ENCODE results near the gene STXBP1. TPM values are rescaled to one million over a fixed set of nuclear protein-coding genes. Genes with fewer than 3 reads are reported as not detected.
A peak's percentile ranks its signal among the peaks of the same experiment; 100 is the strongest.
"Not testable (repeated sequence)": the region's sequence is repeated elsewhere in the genome, so short reads cannot be mapped to it uniquely, and the experiment has no call there.

STXBP1 gene
- total RNA-seq, 1 experiment from 2014 or later, result 44.0 TPM

- ChIA-PET POLR2A (ENCODE audit: unreplicated experiment) (interaction anchor here (0.6 to 1.2 kb wide), 11 partner anchors 12 to 510 kb away, joined by 3 to 8 read pairs (median 5); partner anchors contain the start of genes CDK9 and ZNF79), CTCF (interaction anchor here (1.2 kb wide), 1 partner anchor 156 kb away, joined by 3 read pairs; the partner anchor contains the start of gene TOR2A)
- peaks cover 12% of the 10 kb centered on the region; the same call in 1 of the 2 replicates for H3K79me2 ChIP-seq (ENCODE audit: low read depth)
- peak overlapping the region; percentile 96 for H3K27ac ChIP-seq
- DNase-seq, result peak; percentile 97 to 98
- no peaks in the 10 kb centered on the region for H3K9me2 ChIP-seq (ENCODE audit: insufficient read depth)
- H3F3A ChIP-seq (ENCODE audit: insufficient read depth, low read depth), result peaks cover 62% of the 10 kb centered on the region
- peak; percentile 50 for TF ChIP-seq CTCF (conservative IDR thresholded peaks at IDR 0.05)
- TF ChIP-seq EZH2 (IDR thresholded peaks at IDR 0.05; ENCODE audit: low read depth), result no peak
- H3K4me1 ChIP-seq (replicated peaks; ENCODE audit: insufficient read depth), result peaks cover 57% of the 10 kb centered on the region
- no peaks in the 10 kb centered on the region for H4K20me1 ChIP-seq (ENCODE audit: insufficient read depth)
- H3K4me2 ChIP-seq, result peak overlapping the region; percentile 94
- peaks cover 16% of the 10 kb centered on the region for H3K9me3 ChIP-seq (ENCODE audit: insufficient read depth, low read depth)
- H3K27me3 ChIP-seq (ENCODE audit: insufficient read depth, low read depth), result no peaks in the 10 kb centered on the region
- H3K4me3 ChIP-seq, result peak overlapping the region; percentile 57
- intact Hi-C loops (cut with micrococcal nuclease; ENCODE audit: unreplicated experiment), result loop anchor here (1.0 to 10.0 kb wide), 5 partner anchors 18 to 426 kb away; partner anchors contain the start of gene SLC2A8
- BruUV-seq (replicated peaks), result TSS peak; percentile 63
- peaks cover 7% of the 10 kb centered on the region; the same call in 1 of the 2 replicates for H3K36me3 ChIP-seq (ENCODE audit: low read depth)
- peak overlapping the region; percentile 79 for H2AFZ ChIP-seq
Observed at GRCh38 chr9:127578952-127579853, 32.9 kb upstream of the STXBP1 start.

GRCh38 chr9:127580366-127580765, 31.7 kb upstream of the STXBP1 start:
- Histone ChIP-seq H3K4me2 (peak overlapping the region; percentile 94; the same call in 1 of the 2 replicates), H2AFZ (no peak overlapping the region), H3K36me3 (ENCODE audit: low read depth) (peaks cover 7% of the 10 kb centered on the region; the same call in 1 of the 2 replicates), H3K4me3 (no peak overlapping the region), H3K9me2 (ENCODE audit: insufficient read depth) (no peaks in the 10 kb centered on the region), H3K79me2 (ENCODE audit: low read depth) (peaks cover 16% of the 10 kb centered on the region), H3K27me3 (ENCODE audit: insufficient read depth, low read depth) (no peaks in the 10 kb centered on the region), H3K27ac (0 out of 2 replicates have a peak overlapping the region, but pooled peaks have one; percentile 96), H3K4me1 (replicated peaks; ENCODE audit: insufficient read depth) (peaks cover 59% of the 10 kb centered on the region), H3K9me3 (ENCODE audit: insufficient read depth, low read depth) (peaks cover 16% of the 10 kb centered on the region), H3F3A (ENCODE audit: insufficient read depth, low read depth) (peaks cover 62% of the 10 kb centered on the region), H4K20me1 (ENCODE audit: insufficient read depth) (no peaks in the 10 kb centered on the region)
- ChIA-PET POLR2A (ENCODE audit: unreplicated experiment) (no interaction called here), CTCF (no interaction called here)
- no peak for DNase-seq
- intact Hi-C loops (cut with micrococcal nuclease; ENCODE audit: unreplicated experiment), result no loop called here
- TF ChIP-seq CTCF (conservative IDR thresholded peaks at IDR 0.05) (no peak), EZH2 (IDR thresholded peaks at IDR 0.05; ENCODE audit: low read depth) (no peak)
- no TSS peak for BruUV-seq (replicated peaks)

GRCh38 chr9:127580879-127581475, 31.1 kb upstream of the STXBP1 start:
- CTCF ChIA-PET, result no interaction called here
- no TSS peak for BruUV-seq (replicated peaks)
- intact Hi-C loops (cut with micrococcal nuclease; ENCODE audit: unreplicated experiment), result no loop called here
- no peak overlapping the region for H3K4me2 ChIP-seq
- H3K9me2 ChIP-seq (ENCODE audit: insufficient read depth), result no peaks in the 10 kb centered on the region
- DNase-seq, result no peak
- no peak overlapping the region for H3K27ac ChIP-seq
- no peaks in the 10 kb centered on the region for H4K20me1 ChIP-seq (ENCODE audit: insufficient read depth)
- no peaks in the 10 kb centered on the region for H3K27me3 ChIP-seq (ENCODE audit: insufficient read depth, low read depth)
- POLR2A ChIA-PET (ENCODE audit: unreplicated experiment), result no interaction called here
- peaks cover 17% of the 10 kb centered on the region for H3K79me2 ChIP-seq (ENCODE audit: low read depth)
- no peak overlapping the region for H2AFZ ChIP-seq
- peaks cover 59% of the 10 kb centered on the region for H3K4me1 ChIP-seq (replicated peaks; ENCODE audit: insufficient read depth)
- peaks cover 7% of the 10 kb centered on the region; the same call in 1 of the 2 replicates for H3K36me3 ChIP-seq (ENCODE audit: low read depth)
- no peak for TF ChIP-seq CTCF (conservative IDR thresholded peaks at IDR 0.05)
- no peak for TF ChIP-seq EZH2 (IDR thresholded peaks at IDR 0.05; ENCODE audit: low read depth)
- H3K9me3 ChIP-seq (ENCODE audit: insufficient read depth, low read depth), result peaks cover 16% of the 10 kb centered on the region
- peaks cover 59% of the 10 kb centered on the region for H3F3A ChIP-seq (ENCODE audit: insufficient read depth, low read depth)
- no peak overlapping the region for H3K4me3 ChIP-seq

GRCh38 chr9:127584474-127584805, 27.6 kb upstream of the STXBP1 start:
- H3K4me2 ChIP-seq, result peak overlapping the region; percentile 21
- ChIA-PET POLR2A (ENCODE audit: unreplicated experiment) (interaction anchor here (0.6 to 0.9 kb wide), 2 partner anchors 12 to 150 kb away, joined by 3 to 5 read pairs; no protein-coding TSS in a partner anchor), CTCF (interaction anchor here (0.6 to 1.5 kb wide), 9 partner anchors 19 to 184 kb away, joined by 3 to 6 read pairs (median 4); no protein-coding TSS in a partner anchor)
- intact Hi-C loops (cut with micrococcal nuclease; ENCODE audit: unreplicated experiment); H3K27me3 ChIP-seq (ENCODE audit: insufficient read depth, low read depth); H2AFZ ChIP-seq; BruUV-seq (replicated peaks); H3K36me3 ChIP-seq (ENCODE audit: low read depth); DNase-seq; H4K20me1 ChIP-seq (ENCODE audit: insufficient read depth); H3K9me2 ChIP-seq (ENCODE audit: insufficient read depth); H3K4me3 ChIP-seq: not testable (repeated sequence)
- H3K4me1 ChIP-seq (replicated peaks; ENCODE audit: insufficient read depth), result peaks cover 38% of the 10 kb centered on the region
- peak overlapping the region; percentile 67 for H3K27ac ChIP-seq
- H3F3A ChIP-seq (ENCODE audit: insufficient read depth, low read depth), result peaks cover 47% of the 10 kb centered on the region
- peaks cover 12% of the 10 kb centered on the region for H3K79me2 ChIP-seq (ENCODE audit: low read depth)
- H3K9me3 ChIP-seq (ENCODE audit: insufficient read depth, low read depth), result peaks cover 16% of the 10 kb centered on the region
